PC-3 (cell line): Measurements from ENCODE around the gene SERPINB12. TPM values are rescaled to one million over a fixed set of nuclear protein-coding genes. Genes with fewer than 3 reads are reported as not detected.
A peak's percentile ranks its signal among the peaks of the same experiment; 100 is the strongest.

Source experiments
- ATAC-seq: fragments of 200-7000 bp; cut with Tn5 transposase; 2 replicates; pipeline ENCODE4 v1.9.1; 2020; ENCODE audit warnings: mild to moderate bottlenecking, moderate library complexity
- BruUV-seq: library from RNA; stranded (reverse); fragments of 400-500 nt; replicated peaks from 2 replicates; lab custom pipeline; 2021; lab: Mats Ljungman, UMichigan
- CTCF ChIA-PET: fragments of 300-600 bp; sonication (Branson Sonifier 250); formaldehyde crosslinking; loops from one replicate; lab custom pipeline; 2022; ENCODE audit warnings: antibody characterized with exemption; lab: Charles Lee
- POLR2A ChIA-PET: fragments of 300-600 bp; sonication (Branson Sonifier 250); formaldehyde crosslinking; loops from one replicate; lab custom pipeline; 2022; ENCODE audit warnings: antibody characterized with exemption; ENCODE audit not compliant: unreplicated experiment; lab: Charles Lee
- DNase-seq: peaks from one replicate; pipeline ENCODE4 v3.0.0-alpha.2; 2015
- H2AFZ ChIP-seq: fragments of 300-600 bp; sonication (generic); 2 replicates; pipeline ENCODE4 v1.6.0; 2016; ENCODE audit warnings: antibody characterized with exemption, low read length
- H3F3A ChIP-seq: fragments of 300-600 bp; sonication (generic); one replicate; pipeline ENCODE4 v1.6.0; 2017; ENCODE audit warnings: antibody characterized with exemption, low read length, control low read depth, mild to moderate bottlenecking; ENCODE audit not compliant: unreplicated experiment
- H3K27ac ChIP-seq: fragments of 300-600 bp; sonication (generic); 2 replicates; pipeline ENCODE4 v1.5.1; 2016; ENCODE audit warnings: mild to moderate bottlenecking, low read length
- H3K27me3 ChIP-seq: fragments of 300-600 bp; sonication (generic); 2 replicates; pipeline ENCODE4 v1.6.1; 2016; ENCODE audit warnings: low read length, mixed read lengths
- H3K36me3 ChIP-seq: fragments of 300-600 bp; sonication (generic); 2 replicates; pipeline ENCODE4 v1.6.1; 2016; ENCODE audit warnings: low read depth, mixed run types, low read length, mixed read lengths
- H3K4me1 ChIP-seq: fragments of 300-600 bp; sonication (generic); 2 replicates; pipeline ENCODE4 v1.5.1; 2016; ENCODE audit warnings: low read length; ENCODE audit not compliant: insufficient read depth
- H3K4me2 ChIP-seq: fragments of 300-600 bp; sonication (generic); 2 replicates; pipeline ENCODE4 v1.6.0; 2016; ENCODE audit warnings: low read length
- H3K4me3 ChIP-seq: fragments of 300-600 bp; sonication (generic); 2 replicates; pipeline ENCODE4 v1.5.1; 2016; ENCODE audit warnings: mild to moderate bottlenecking, low read length, mixed read lengths
- H3K79me2 ChIP-seq: fragments of 300-600 bp; sonication (generic); 2 replicates; pipeline ENCODE4 v1.6.1; 2017; ENCODE audit warnings: low read length, mixed read lengths
- H3K9ac ChIP-seq: fragments of 300-600 bp; sonication (generic); 2 replicates; pipeline ENCODE4 v1.6.0; 2016; ENCODE audit warnings: mild to moderate bottlenecking, low read length
- H3K9me2 ChIP-seq: fragments of 300-600 bp; sonication (generic); replicated peaks from 2 replicates; pipeline ENCODE4 v1.6.1; 2016; ENCODE audit warnings: mixed run types, low read length, mixed read lengths
- H3K9me3 ChIP-seq: fragments of 300-600 bp; sonication (generic); 2 replicates; pipeline ENCODE4 v1.6.1; 2016; ENCODE audit warnings: low read length, mixed read lengths
- H4K20me1 ChIP-seq: fragments of 300-600 bp; sonication (generic); 2 replicates; pipeline ENCODE4 v1.6.1; 2016; ENCODE audit warnings: low read length, mixed read lengths
- CTCF ChIP-seq: fragments of 300-600 bp; sonication (generic); conservative IDR thresholded peaks from 2 replicates; pipeline ENCODE4 v1.5.1; 2017; ENCODE audit warnings: antibody characterized with exemption, low read depth, mild to moderate bottlenecking, low read length
- EZH2 ChIP-seq: fragments of 300-600 bp; sonication (generic); IDR thresholded peaks from one replicate; pipeline ENCODE4 v1.6.1; 2017; ENCODE audit warnings: antibody characterized with exemption, mild to moderate bottlenecking, low read length; ENCODE audit not compliant: unreplicated experiment
- EZH2phosphoT487 ChIP-seq: fragments of 300-600 bp; sonication (generic); IDR thresholded peaks from 2 replicates; pipeline ENCODE4 v1.6.1; 2018; ENCODE audit warnings: mild to moderate bottlenecking, antibody characterized with exemption, low read length, borderline replicate concordance
- intact Hi-C: fragments of 100-400 bp; cut with micrococcal nuclease; formaldehyde crosslinking; loops from 2 replicates; pipeline ENCODE4 v1.9.0; 2023
- total RNA-seq: library from RNA; depleted of rRNA; stranded (reverse); fragments of >200 nt; gene quantifications from 2 replicates; pipeline ENCODE4 v1.2.3, GENCODE V29; 2014

Gene SERPINB12
- total RNA-seq, 1 experiment from 2014 or later = not detected

GRCh38 chr18:63604791-63605567 is 62.8 kb downstream of the SERPINB12 start:
- Histone ChIP-seq H4K20me1 (no peaks in the 10 kb centered on the region), H3K27ac (peak overlapping the region; percentile 96), H3K4me3 (no peak overlapping the region), H3K4me2 (peak overlapping the region; percentile 69), H3K27me3 (no peaks in the 10 kb centered on the region), H2AFZ (0 out of 2 replicates have a peak overlapping the region, but pooled peaks have one; percentile 33), H3K4me1 (peaks cover 26% of the 10 kb centered on the region), H3K9ac (peak overlapping the region; percentile 47), H3K9me3 (no peaks in the 10 kb centered on the region), H3F3A (peaks cover 12% of the 10 kb centered on the region), H3K36me3 (no peaks in the 10 kb centered on the region), H3K79me2 (no peaks in the 10 kb centered on the region), H3K9me2 (no peaks in the 10 kb centered on the region)
- DNase-seq (peak; percentile 94), ATAC-seq (peak; percentile 99)
- POLR2A ChIA-PET = interaction anchor here (0.6 kb wide), 1 partner anchor 387 kb away, joined by 4 read pairs; no protein-coding TSS in a partner anchor
- intact Hi-C loops = no loop called here
- CTCF ChIA-PET = interaction anchor here (0.5 to 1.2 kb wide), 2 partner anchors 70 to 137 kb away, joined by 3 to 8 read pairs; no protein-coding TSS in a partner anchor
- TF ChIP-seq EZH2phosphoT487 (no peak), CTCF (no peak), EZH2 (no peak)
- BruUV-seq = no TSS peak

GRCh38 chr18:63606526-63606925 is 64.4 kb downstream of the SERPINB12 start:
- no peak for DNase-seq
- peaks cover 12% of the 10 kb centered on the region for H3F3A ChIP-seq
- intact Hi-C loops = no loop called here
- H3K36me3 ChIP-seq = no peaks in the 10 kb centered on the region
- no peak for ATAC-seq
- H3K9me2 ChIP-seq = no peaks in the 10 kb centered on the region
- H2AFZ ChIP-seq = no peak overlapping the region
- H3K9me3 ChIP-seq = no peaks in the 10 kb centered on the region
- no peak overlapping the region for H3K27ac ChIP-seq
- H3K4me3 ChIP-seq = no peak overlapping the region
- no peaks in the 10 kb centered on the region for H3K79me2 ChIP-seq
- POLR2A ChIA-PET = no interaction called here
- no peaks in the 10 kb centered on the region for H4K20me1 ChIP-seq
- no peak overlapping the region for H3K4me2 ChIP-seq
- CTCF ChIA-PET = no interaction called here
- peaks cover 26% of the 10 kb centered on the region for H3K4me1 ChIP-seq
- TF ChIP-seq EZH2 = no peak
- TF ChIP-seq EZH2phosphoT487 = no peak
- no peak for TF ChIP-seq CTCF
- H3K27me3 ChIP-seq = no peaks in the 10 kb centered on the region
- no TSS peak for BruUV-seq
- H3K9ac ChIP-seq = no peak overlapping the region

GRCh38 chr18:63613420-63613819 is 71.3 kb downstream of the SERPINB12 start:
- no peak overlapping the region for H3K27ac ChIP-seq
- H3F3A ChIP-seq = no peaks in the 10 kb centered on the region
- POLR2A ChIA-PET = no interaction called here
- no peak for TF ChIP-seq CTCF
- TF ChIP-seq EZH2phosphoT487 = no peak
- no peak for TF ChIP-seq EZH2
- no peaks in the 10 kb centered on the region for H4K20me1 ChIP-seq
- CTCF ChIA-PET = no interaction called here
- H3K9ac ChIP-seq = no peak overlapping the region
- no peaks in the 10 kb centered on the region for H3K9me3 ChIP-seq
- intact Hi-C loops = no loop called here
- H3K4me1 ChIP-seq = no peaks in the 10 kb centered on the region
- no peak for DNase-seq
- H3K36me3 ChIP-seq = no peaks in the 10 kb centered on the region
- no peak overlapping the region for H2AFZ ChIP-seq
- H3K4me2 ChIP-seq = no peak overlapping the region
- no peaks in the 10 kb centered on the region for H3K27me3 ChIP-seq
- H3K79me2 ChIP-seq = no peaks in the 10 kb centered on the region
- no peak for ATAC-seq
- no peaks in the 10 kb centered on the region for H3K9me2 ChIP-seq
- no TSS peak for BruUV-seq
- no peak overlapping the region for H3K4me3 ChIP-seq
